Lower leg skin (tissue), 4 donors: ENCODE data around the gene CPOX. TPM values are rescaled to one million over a fixed set of nuclear protein-coding genes. Genes with fewer than 3 reads are reported as not detected.

Experiments
- DNase-seq, 2 donors: peaks; one replicate each; pipeline ENCODE4 v3.0.0-alpha.2; 2019; ENCODE audit warnings: low spot score in 2 of 2
- H3K4me3 ChIP-seq: fragments of 200-600 bp; sonication (generic); 2 replicates; pipeline ENCODE4 v1.5.1; 2017; ENCODE audit warnings: mild to moderate bottlenecking, low read depth; ENCODE audit not compliant: poor library complexity, severe bottlenecking
- POLR2A ChIP-seq, 2 donors: fragments of 450-650 bp; IDR thresholded peaks; one replicate each; pipeline ENCODE4 v1.6.1; 2016 to 2017; ENCODE audit warnings: antibody characterized with exemption in 2 of 2, mild to moderate bottlenecking in 1 of 2, moderate library complexity in 1 of 2
- WGBS, 2 donors: methylation state at CpG; one replicate each; pipeline ENCODE4 v1.1.5; 2018; 5-methylcytosine and 5-hydroxymethylcytosine counted together
- intact Hi-C: fragments of 100-400 bp; cut with DNase I; formaldehyde crosslinking; loops from one replicate; pipeline ENCODE4 v1.15.0; 2023; ENCODE audit warnings: low total_unique reads
- total RNA-seq, 4 donors: library from RNA; depleted of rRNA; stranded (reverse); fragments of >200 nt; gene quantifications; one replicate each; pipeline ENCODE4 v1.1.0, GENCODE V29; 2016
- TF ChIP-seq, protein P1 (sequence below), 3 donors: fragments of 450-650 bp; IDR thresholded peaks; one replicate each; pipeline ENCODE4 v1.5.1; 2016; ENCODE audit warnings: antibody characterized with exemption in 3 of 3, mild to moderate bottlenecking in 3 of 3, moderate library complexity in 2 of 3

Gene CPOX
- total RNA-seq, 4 donors from 2014 or later, result 21.8 to 28.6 (median 25.0) TPM

DNA sequence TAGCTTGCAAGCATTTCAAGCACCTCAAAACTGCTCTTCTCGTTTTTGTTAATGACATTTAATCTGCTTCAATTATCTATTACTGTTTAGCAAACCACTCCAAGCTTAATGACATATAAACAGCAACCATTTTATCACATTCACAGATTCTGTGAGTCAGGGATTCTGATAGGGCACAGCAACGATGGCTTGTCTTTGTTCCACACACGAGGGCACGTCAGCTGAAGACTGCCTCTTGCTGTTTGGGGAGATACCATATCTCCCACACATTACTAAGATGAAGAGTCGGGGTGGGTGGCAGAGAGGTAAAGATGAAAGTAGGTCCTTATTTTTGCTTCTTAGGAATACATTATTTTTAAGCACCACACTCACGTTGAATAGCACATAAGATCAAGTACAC lies 19.3 kb downstream of the CPOX start:
- WGBS, 2 donors, result 78 to 82% methylated on average over 6 of the region's 6 CpGs
- intact Hi-C loops, result no loop called here
- DNase-seq, result no peak
- H3K4me3 ChIP-seq, result no peak overlapping the region
- TF ChIP-seq POLR2A (IDR thresholded peaks at IDR 0.05), result no peak
- TF ChIP-seq, protein P1, sequence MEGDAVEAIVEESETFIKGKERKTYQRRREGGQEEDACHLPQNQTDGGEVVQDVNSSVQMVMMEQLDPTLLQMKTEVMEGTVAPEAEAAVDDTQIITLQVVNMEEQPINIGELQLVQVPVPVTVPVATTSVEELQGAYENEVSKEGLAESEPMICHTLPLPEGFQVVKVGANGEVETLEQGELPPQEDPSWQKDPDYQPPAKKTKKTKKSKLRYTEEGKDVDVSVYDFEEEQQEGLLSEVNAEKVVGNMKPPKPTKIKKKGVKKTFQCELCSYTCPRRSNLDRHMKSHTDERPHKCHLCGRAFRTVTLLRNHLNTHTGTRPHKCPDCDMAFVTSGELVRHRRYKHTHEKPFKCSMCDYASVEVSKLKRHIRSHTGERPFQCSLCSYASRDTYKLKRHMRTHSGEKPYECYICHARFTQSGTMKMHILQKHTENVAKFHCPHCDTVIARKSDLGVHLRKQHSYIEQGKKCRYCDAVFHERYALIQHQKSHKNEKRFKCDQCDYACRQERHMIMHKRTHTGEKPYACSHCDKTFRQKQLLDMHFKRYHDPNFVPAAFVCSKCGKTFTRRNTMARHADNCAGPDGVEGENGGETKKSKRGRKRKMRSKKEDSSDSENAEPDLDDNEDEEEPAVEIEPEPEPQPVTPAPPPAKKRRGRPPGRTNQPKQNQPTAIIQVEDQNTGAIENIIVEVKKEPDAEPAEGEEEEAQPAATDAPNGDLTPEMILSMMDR (IDR thresholded peaks at IDR 0.05), result no peak

DNA sequence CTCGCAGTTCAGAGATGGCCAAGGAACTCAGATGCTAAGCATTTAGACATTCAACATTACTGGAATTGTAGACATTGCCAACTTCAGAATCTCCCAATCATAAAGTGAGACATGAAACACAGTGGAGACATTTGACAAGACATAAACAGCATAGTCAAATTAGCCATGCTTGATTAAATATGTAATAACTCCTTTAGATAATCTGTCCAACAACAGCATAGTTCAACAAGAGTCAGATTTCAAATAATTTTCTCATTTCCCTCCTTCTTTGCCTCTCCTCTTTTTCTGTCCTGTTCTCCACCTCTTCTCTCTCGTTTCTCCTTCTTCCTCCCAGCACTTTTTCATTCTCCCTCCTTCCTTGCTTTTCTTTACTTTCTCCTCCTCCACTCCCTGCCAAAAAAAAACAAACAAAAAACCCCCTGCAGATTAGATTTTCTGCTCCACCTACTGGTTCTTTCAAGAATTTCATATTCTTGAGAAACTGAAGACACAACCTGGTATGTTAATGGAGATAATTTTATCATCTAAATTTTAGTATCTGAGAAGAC lies 20.2 kb downstream of the CPOX start:
- no peak for DNase-seq
- TF ChIP-seq, protein P1 (IDR thresholded peaks at IDR 0.05), result no peak
- TF ChIP-seq POLR2A (IDR thresholded peaks at IDR 0.05), result no peak
- intact Hi-C loops, result no loop called here
- no peak overlapping the region for H3K4me3 ChIP-seq
- 34 to 35% methylated on average over 2 of the region's 2 CpGs for WGBS, 2 donors

DNA sequence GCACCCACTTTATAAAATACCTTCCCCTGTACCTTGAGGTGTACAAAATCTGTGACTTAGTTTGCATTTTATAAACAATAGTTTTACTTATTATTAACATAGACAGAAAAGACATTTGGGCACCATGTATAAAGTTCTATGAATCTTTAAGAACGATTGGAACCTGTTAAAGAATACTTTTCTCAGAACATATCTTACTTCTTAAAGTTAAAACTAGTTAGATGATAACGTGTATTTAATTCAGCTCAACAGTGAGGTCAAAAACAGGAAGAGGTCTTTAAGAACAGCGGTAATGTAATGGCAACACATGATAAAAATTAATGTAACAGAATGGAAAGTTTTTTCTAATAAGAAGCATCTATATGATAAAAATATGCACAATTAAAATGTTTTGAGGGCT lies 25.0 kb downstream of the CPOX start:
- H3K4me3 ChIP-seq, result no peak overlapping the region
- no peak for DNase-seq
- 70 to 78% methylated on average over 3 of the region's 3 CpGs for WGBS, 2 donors
- intact Hi-C loops, result no loop called here
- TF ChIP-seq, protein P1 (IDR thresholded peaks at IDR 0.05), result no peak
- no peak for TF ChIP-seq POLR2A (IDR thresholded peaks at IDR 0.05)

DNA sequence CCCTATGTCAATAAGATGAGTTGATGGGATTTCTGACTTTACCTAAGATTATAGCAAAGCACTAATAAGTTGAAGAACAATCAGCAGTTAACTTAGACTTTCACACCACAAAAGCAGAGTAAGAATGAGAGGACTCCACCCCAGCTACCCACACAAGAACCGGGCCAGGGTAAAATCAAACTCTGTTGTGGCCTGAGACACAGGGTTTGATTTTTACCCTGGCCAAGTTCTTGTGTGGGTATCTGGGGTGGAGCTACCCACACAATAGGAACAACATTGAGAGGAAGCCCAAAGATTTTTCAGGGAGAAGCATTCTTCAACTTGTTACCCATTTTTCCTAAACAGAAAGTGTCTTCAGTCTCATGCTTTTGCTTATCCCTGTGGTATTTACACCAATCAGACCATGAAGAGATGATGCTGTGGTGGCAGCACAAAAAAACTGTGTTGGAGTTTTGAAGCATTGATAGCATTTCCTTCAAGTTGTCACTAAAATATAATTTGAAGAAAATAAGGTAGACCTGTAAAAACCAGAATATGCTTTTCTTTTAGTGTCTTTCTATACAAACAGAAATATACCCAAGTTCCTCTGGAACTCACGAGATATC lies 25.6 kb downstream of the CPOX start:
- H3K4me3 ChIP-seq, result no peak overlapping the region
- intact Hi-C loops, result no loop called here
- TF ChIP-seq, protein P1 (IDR thresholded peaks at IDR 0.05), result no peak
- TF ChIP-seq POLR2A (IDR thresholded peaks at IDR 0.05), result no peak
- WGBS, 2 donors, result 76 to 87% methylated on average over 2 of the region's 2 CpGs
- no peak for DNase-seq

DNA sequence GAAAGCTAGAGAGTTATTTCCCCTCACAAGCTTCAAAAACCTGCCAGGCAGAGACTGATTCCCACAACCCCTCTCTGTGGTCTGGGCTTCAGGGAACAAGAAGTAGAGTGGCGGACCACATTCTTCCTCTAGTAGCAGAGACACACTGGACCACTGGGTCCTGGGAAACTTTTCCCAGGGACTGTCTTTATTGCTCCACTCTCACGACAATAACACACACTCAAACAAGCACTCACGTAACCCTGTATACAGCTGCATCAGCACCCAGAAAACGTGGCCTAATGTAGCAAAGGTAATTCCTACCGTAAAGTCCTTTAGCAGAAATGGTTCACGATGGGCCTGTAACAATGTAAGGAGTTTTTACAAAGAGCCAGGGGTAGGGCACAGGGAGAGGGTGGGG lies 27.6 kb downstream of the CPOX start:
- no peak for DNase-seq
- intact Hi-C loops, result no loop called here
- TF ChIP-seq, protein P1 (IDR thresholded peaks at IDR 0.05), result no peak
- no peak for TF ChIP-seq POLR2A (IDR thresholded peaks at IDR 0.05)
- no peak overlapping the region for H3K4me3 ChIP-seq
- 72 to 75% methylated on average over 6 of the region's 6 CpGs for whole genome bisulfite sequencing, 2 donors

DNA sequence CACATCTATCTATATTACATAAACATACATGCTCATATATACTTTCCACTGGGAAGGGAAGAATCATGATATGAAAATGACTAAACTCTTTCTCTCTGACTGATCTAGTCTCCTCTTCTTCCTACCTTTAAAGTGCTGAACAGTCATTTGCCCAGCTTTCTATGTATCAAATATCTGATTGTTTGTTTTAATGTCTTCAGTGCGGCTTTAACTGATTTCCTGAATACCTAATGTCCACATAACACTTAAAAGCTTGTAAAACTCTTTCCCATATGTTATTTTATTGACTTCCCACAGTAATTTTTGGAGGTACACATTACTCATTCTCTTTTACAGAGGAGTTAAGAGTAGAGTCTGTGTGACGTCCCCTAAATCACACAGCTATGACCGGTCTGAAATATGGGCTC lies 28.2 kb downstream of the CPOX start:
- WGBS, 2 donors, result 39 to 41% methylated on average over 3 of the region's 3 CpGs
- TF ChIP-seq POLR2A (IDR thresholded peaks at IDR 0.05), result no peak
- TF ChIP-seq, protein P1 (IDR thresholded peaks at IDR 0.05), result no peak
- DNase-seq, result no peak
- H3K4me3 ChIP-seq, result no peak overlapping the region
- intact Hi-C loops, result no loop called here
